Uterus (tissue), 2 donors: ENCODE data around the gene MRPL36.

Experiments
- POLR2A ChIP-seq, 2 donors: fragments of 450-650 bp; IDR thresholded peaks; one replicate each; pipeline ENCODE4 v1.6.1; 2016; ENCODE audit warnings: antibody characterized with exemption in 2 of 2, mild to moderate bottlenecking in 1 of 2, moderate library complexity in 1 of 2
- TF ChIP-seq, protein P1 (sequence below), 4 experiments: fragments of 200-600 bp in 2 of 4; fragments of 450-650 bp in 2 of 4; sonication (generic) in 2 of 4; IDR thresholded peaks; one replicate each; pipeline ENCODE4 v1.5.1; 2016 to 2019; ENCODE audit warnings: antibody characterized with exemption in 4 of 4, mild to moderate bottlenecking in 2 of 4, moderate library complexity in 1 of 4

DNA sequence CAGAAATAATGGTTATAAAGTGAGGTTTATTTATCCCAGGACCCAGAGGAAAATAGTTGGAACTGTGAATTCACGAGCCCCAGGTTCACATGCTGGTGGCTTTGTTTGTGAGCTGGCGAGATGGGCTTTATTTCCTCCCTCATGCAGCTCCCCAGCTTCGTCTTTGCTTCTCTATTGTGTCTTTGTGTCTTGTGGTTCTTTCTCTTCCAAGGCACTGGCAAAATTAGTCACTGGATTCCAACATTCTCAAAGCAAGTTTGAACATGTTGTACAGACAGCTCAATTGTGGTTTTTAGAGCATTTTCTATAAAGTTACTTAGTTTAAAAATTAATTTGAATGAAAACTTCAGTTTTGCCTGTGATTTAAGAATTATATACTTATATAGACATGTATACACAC is 8.8 kb upstream of the MRPL36 start:
- TF ChIP-seq, protein P1, sequence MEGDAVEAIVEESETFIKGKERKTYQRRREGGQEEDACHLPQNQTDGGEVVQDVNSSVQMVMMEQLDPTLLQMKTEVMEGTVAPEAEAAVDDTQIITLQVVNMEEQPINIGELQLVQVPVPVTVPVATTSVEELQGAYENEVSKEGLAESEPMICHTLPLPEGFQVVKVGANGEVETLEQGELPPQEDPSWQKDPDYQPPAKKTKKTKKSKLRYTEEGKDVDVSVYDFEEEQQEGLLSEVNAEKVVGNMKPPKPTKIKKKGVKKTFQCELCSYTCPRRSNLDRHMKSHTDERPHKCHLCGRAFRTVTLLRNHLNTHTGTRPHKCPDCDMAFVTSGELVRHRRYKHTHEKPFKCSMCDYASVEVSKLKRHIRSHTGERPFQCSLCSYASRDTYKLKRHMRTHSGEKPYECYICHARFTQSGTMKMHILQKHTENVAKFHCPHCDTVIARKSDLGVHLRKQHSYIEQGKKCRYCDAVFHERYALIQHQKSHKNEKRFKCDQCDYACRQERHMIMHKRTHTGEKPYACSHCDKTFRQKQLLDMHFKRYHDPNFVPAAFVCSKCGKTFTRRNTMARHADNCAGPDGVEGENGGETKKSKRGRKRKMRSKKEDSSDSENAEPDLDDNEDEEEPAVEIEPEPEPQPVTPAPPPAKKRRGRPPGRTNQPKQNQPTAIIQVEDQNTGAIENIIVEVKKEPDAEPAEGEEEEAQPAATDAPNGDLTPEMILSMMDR (IDR thresholded peaks at IDR 0.05), result no peak
- TF ChIP-seq POLR2A (IDR thresholded peaks at IDR 0.05), result no peak
